PC-9 (cell line): ENCODE data around the gene NDE1.

Experiments used
- CTCF ChIP-seq: fragments of 200-600 bp; sonication (generic); conservative IDR thresholded peaks from 2 replicates; pipeline ENCODE4 v1.6.1; 2017; ENCODE audit warnings: mixed run types, antibody characterized with exemption, mild to moderate bottlenecking, moderate library complexity
- EZH2 ChIP-seq: fragments of 200-600 bp; sonication (generic); IDR thresholded peaks from 2 replicates; pipeline ENCODE4 v1.8.0; 2017; ENCODE audit warnings: antibody characterized with exemption, low read depth

GRCh38 chr16:15770512-15770911 is 120.5 kb downstream of the NDE1 start:
- TF ChIP-seq CTCF (no peak), EZH2 (no peak)
